Omental fat pad (tissue), 4 donors: ENCODE results near the gene TNIP3. TPM values are rescaled to one million over a fixed set of nuclear protein-coding genes. Genes with fewer than 3 reads are reported as not detected.
"Not testable (repeated sequence)": the region's sequence is repeated elsewhere in the genome, so short reads cannot be mapped to it uniquely, and the experiment has no call there.

Experiments used
- ATAC-seq: fragments of 150-250 bp; one replicate; pipeline ENCODE4 v1.9.1; 2016; ENCODE audit warnings: mild to moderate bottlenecking, moderate library complexity; ENCODE audit not compliant: low FRiP score
- DNase-seq: peaks from one replicate; pipeline ENCODE4 v3.0.0-alpha.2; 2019; ENCODE audit warnings: low spot score
- total RNA-seq, 4 donors: library from RNA; depleted of rRNA; stranded (reverse); fragments of >200 nt; gene quantifications; one replicate each; pipeline ENCODE4 v1.1.0, GENCODE V29; 2016
- TF ChIP-seq, protein P1 (sequence below), 3 donors: fragments of 450-650 bp; IDR thresholded peaks; one replicate each; pipeline ENCODE4 v1.5.1; 2016 to 2017; ENCODE audit warnings: antibody characterized with exemption in 3 of 3, mild to moderate bottlenecking in 3 of 3, moderate library complexity in 2 of 3

Gene TNIP3
- total RNA-seq, 4 donors from 2014 or later: 1.3 to 1.7 TPM; not detected in 2

- DNase-seq (no peak), ATAC-seq (no peak)
- TF ChIP-seq, protein P1, sequence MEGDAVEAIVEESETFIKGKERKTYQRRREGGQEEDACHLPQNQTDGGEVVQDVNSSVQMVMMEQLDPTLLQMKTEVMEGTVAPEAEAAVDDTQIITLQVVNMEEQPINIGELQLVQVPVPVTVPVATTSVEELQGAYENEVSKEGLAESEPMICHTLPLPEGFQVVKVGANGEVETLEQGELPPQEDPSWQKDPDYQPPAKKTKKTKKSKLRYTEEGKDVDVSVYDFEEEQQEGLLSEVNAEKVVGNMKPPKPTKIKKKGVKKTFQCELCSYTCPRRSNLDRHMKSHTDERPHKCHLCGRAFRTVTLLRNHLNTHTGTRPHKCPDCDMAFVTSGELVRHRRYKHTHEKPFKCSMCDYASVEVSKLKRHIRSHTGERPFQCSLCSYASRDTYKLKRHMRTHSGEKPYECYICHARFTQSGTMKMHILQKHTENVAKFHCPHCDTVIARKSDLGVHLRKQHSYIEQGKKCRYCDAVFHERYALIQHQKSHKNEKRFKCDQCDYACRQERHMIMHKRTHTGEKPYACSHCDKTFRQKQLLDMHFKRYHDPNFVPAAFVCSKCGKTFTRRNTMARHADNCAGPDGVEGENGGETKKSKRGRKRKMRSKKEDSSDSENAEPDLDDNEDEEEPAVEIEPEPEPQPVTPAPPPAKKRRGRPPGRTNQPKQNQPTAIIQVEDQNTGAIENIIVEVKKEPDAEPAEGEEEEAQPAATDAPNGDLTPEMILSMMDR (IDR thresholded peaks at IDR 0.05): no peak
These were observed 16.4 kb upstream of the TNIP3 start for GRCh38 chr4:121180558-121180957.

DNA sequence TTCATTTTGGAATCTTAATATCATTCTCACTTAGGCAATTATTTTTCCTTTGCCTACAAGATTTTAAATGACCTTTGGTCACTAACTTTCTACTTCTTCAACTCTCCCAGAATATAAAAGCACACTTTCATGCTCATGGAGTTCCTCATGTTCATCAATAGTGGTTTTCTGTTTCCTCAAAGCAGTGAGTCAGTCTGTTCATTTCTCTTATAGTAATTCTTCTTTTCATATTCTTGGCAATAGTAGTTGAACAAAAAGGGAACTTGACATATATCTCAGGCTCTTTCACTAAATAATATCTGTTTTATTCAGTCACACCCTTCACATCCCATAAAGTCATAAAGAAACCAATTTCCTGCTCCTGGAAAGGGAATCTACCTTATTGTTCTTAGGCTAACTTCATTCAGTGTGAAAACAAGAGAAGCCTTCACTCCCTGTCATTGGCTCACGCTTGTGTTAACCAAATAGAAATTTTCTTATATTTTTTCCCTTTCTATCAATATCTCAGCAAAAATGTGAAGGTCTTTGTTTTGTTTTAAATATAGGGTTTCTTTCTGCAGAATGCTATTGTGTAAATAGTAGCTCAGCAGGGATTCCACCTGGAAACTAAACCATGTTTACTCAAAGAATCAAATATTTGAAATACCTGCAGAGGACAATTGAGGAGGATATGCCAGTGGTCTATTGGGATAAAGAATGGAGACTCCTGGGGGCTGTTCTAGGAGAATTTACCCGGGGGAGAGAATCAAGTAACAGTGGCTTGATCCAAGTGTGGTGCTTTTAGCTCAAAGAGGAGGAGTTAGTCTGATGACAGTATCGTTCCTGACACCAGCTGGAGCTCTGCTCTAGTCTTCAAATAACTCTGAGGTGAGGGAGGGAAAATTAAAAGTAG is 13.4 kb upstream of the TNIP3 start:
- TF ChIP-seq, protein P1 (IDR thresholded peaks at IDR 0.05): no peak
- ATAC-seq: no peak
- no peak for DNase-seq

GRCh38 chr4:121176082-121176934 is 12.2 kb upstream of the TNIP3 start:
- ATAC-seq (no peak), DNase-seq (no peak)
- TF ChIP-seq, protein P1 (IDR thresholded peaks at IDR 0.05): no peak

GRCh38 chr4:121171477-121171876 is 7.4 kb upstream of the TNIP3 start:
- ATAC-seq, DNase-seq: not testable (repeated sequence)

- no peak for ATAC-seq
- DNase-seq: no peak
- TF ChIP-seq, protein P1 (IDR thresholded peaks at IDR 0.05): no peak
These were observed 4.5 kb upstream of the TNIP3 start for GRCh38 chr4:121168446-121169281.

DNA sequence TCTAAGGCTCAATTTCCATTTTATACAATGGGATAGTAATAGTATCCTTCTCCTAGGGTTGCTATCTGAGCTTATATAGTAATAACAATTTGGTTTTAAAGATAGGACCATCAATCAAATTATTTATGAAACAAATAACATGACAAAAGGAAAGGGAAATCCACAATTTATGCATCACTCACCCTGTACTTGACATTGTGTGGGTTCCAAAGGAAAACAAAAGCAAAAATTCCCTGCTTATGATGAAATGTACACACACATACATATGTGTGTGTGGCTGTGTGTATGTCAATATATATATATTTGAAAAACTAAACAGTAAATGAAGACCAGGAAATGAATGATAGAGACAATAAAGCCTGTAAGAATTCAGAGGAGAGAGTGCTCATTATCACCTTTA is 2.9 kb upstream of the TNIP3 start:
- TF ChIP-seq, protein P1 (IDR thresholded peaks at IDR 0.05): no peak
- DNase-seq (no peak), ATAC-seq (no peak)

DNA sequence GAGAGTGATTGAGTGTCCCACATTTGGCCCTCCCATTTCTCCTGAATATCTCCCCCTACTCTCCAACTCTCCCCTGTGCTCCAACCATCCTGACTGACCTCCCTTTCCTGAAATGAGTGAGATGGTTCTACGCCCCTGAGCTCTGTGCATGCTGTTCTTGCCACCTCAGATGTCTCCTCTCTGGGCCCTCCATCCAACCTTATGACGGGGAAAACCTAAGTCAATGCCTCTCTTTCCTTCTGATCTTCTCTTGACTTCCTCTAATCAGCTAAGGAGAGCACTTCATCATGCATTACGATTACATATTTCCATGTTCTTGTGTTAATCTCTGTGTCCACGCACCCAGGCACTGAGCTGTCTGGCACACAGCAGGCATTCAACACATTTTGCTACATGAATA is 1.1 kb upstream of the TNIP3 start:
- TF ChIP-seq, protein P1 (IDR thresholded peaks at IDR 0.05): no peak
- ATAC-seq (no peak), DNase-seq (no peak)
